GM12878 (cell line): ENCODE data around the gene ARL14EPL. TPM values are rescaled to one million over a fixed set of nuclear protein-coding genes. Genes with fewer than 3 reads are reported as not detected.

Experiments used
- ASH2L ChIP-seq: fragments of 300-600, 200-600 bp; sonication (generic); IDR thresholded peaks from 2 replicates; pipeline ENCODE4 v1.6.1; 2017; ENCODE audit warnings: low read depth, mild to moderate bottlenecking, borderline replicate concordance
- BCL11A ChIP-seq: IDR thresholded peaks from 2 replicates; pipeline ENCODE4 v1.6.1; 2011; ENCODE audit warnings: low read depth, low read length
- BCLAF1 ChIP-seq: fragments of 450-650 bp; IDR thresholded peaks from 2 replicates; pipeline ENCODE4 v1.6.1; 2017; ENCODE audit warnings: antibody characterized with exemption, mild to moderate bottlenecking, moderate library complexity
- CEBPZ ChIP-seq: fragments of 150-350 bp; IDR thresholded peaks from 2 replicates; pipeline ENCODE4 v1.6.1; 2016; ENCODE audit warnings: low read depth, low read length
- EP300 ChIP-seq, 2 experiments: fragments of 150-350 bp in 1 of 2; IDR thresholded peaks; 2 replicates each; pipeline ENCODE4 v1.6.1; 2011 to 2012; ENCODE audit warnings: low read depth in 2 of 2, low read length in 2 of 2, borderline replicate concordance in 1 of 2, improper control_type of control experiment in 1 of 2, inconsistent platforms in 1 of 2; ENCODE audit not compliant: control insufficient read depth in 1 of 2
- ESRRA ChIP-seq: IDR thresholded peaks from 2 replicates; pipeline ENCODE4 v1.6.1; 2012; ENCODE audit warnings: mild to moderate bottlenecking, low read length, improper control_type of control experiment
- FOS ChIP-seq: IDR thresholded peaks from 3 replicates; pipeline ENCODE4 v1.6.1; 2011; ENCODE audit warnings: borderline replicate concordance; ENCODE audit not compliant: insufficient read length; ENCODE audit errors: extremely low read depth
- HCFC1 ChIP-seq: fragments of 150-350 bp; IDR thresholded peaks from 2 replicates; pipeline ENCODE4 v1.6.1; 2014; ENCODE audit warnings: low read length
- IKZF1 ChIP-seq: fragments of 450-650 bp; conservative IDR thresholded peaks from 2 replicates; pipeline ENCODE4 v1.6.1; 2017; ENCODE audit warnings: antibody characterized with exemption, mild to moderate bottlenecking
- LARP7 ChIP-seq: fragments of 450-650 bp; IDR thresholded peaks from 2 replicates; pipeline ENCODE4 v1.6.1; 2017; ENCODE audit warnings: mild to moderate bottlenecking
- NFIC ChIP-seq: IDR thresholded peaks from 2 replicates; pipeline ENCODE4 v1.6.1; 2012; ENCODE audit warnings: low read depth, mild to moderate bottlenecking, inconsistent platforms, low read length, moderate library complexity
- POLR2AphosphoS2 ChIP-seq: IDR thresholded peaks from 2 replicates; pipeline ENCODE4 v1.6.1; 2011; ENCODE audit warnings: low read depth, mild to moderate bottlenecking, low read length, improper control_type of control experiment, moderate library complexity
- SKIL ChIP-seq: fragments of 450-650 bp; IDR thresholded peaks from 2 replicates; pipeline ENCODE4 v1.6.1; 2017; ENCODE audit warnings: mild to moderate bottlenecking, low read depth, inconsistent platforms; ENCODE audit not compliant: poor library complexity, severe bottlenecking
- SUZ12 ChIP-seq: fragments of 200-600 bp; sonication (generic); IDR thresholded peaks from one replicate; pipeline ENCODE4 v1.6.1; 2018; ENCODE audit warnings: antibody characterized with exemption, mild to moderate bottlenecking; ENCODE audit not compliant: unreplicated experiment
- TCF12 ChIP-seq: IDR thresholded peaks from 2 replicates; pipeline ENCODE4 v1.6.1; 2011; ENCODE audit warnings: low read depth, mild to moderate bottlenecking, low read length
- ZNF24 ChIP-seq: fragments of 450-650 bp; IDR thresholded peaks from 2 replicates; pipeline ENCODE4 v1.6.1; 2017; ENCODE audit warnings: antibody characterized with exemption, mild to moderate bottlenecking
- ZNF384 ChIP-seq: IDR thresholded peaks from 2 replicates; pipeline ENCODE4 v1.6.1; 2012; ENCODE audit warnings: low read depth, mild to moderate bottlenecking, low read length, improper control_type of control experiment, borderline replicate concordance
- polyA plus RNA-seq, 11 experiments: library from polyadenylated mRNA; depleted of rRNA in 4 of 11; unstranded in 6 of 11; stranded (reverse) in 5 of 11; fragments of >200 nt; fragmentation: Nextera tagmentation in 4 of 11; fragmentation: Illumina TruSeq in 1 of 11; extraction: Ambion mirVana in 4 of 11; extraction: Trizol in 1 of 11; gene quantifications; 1 replicate in 1 of 11; 2 replicates in 10 of 11; pipeline versions ENCODE4 v1.2.1 to v1.2.3, GENCODE V29; 2011 to 2016; ENCODE audit warnings: inconsistent platforms in 2 of 11, missing spikeins in 2 of 11, low read depth in 1 of 11
- total RNA-seq, 4 experiments: library from RNA; depleted of rRNA in 3 of 4; stranded (reverse); fragments of >200 nt in 3 of 4; fragmentation: Illumina TruSeq in 1 of 4; extraction: Trizol in 1 of 4; gene quantifications; 2 replicates each; pipeline versions ENCODE4 v1.2.1 to v1.2.3, GENCODE V29; 2013 to 2021

ARL14EPL gene
- total and polyA plus RNA-seq, 10 of the 15 experiments (the other 5 are each of a cell fraction or from before 2014, with no cell fraction given) = 0.08 TPM; not detected in 9

GRCh38 chr5:116084871-116085715 is 52.8 kb downstream of the ARL14EPL start, which contains the start of gene COMMD10 (continued):
- TF ChIP-seq SKIL (peak; percentile 44), HCFC1 (peak; percentile 46), ASH2L (no peak), LARP7 (peak; percentile 44; the same call in 1 of the 2 replicates), ZNF24 (0 out of 2 replicates have a peak, but pooled peaks have one; percentile 16), POLR2AphosphoS2 (peak; percentile 79; the same call in 1 of the 2 replicates), BCL11A (no peak), EP300 (IDR thresholded peaks at IDR 0.05; ENCODE audit: borderline replicate concordance in 1 of 2, control insufficient read depth in 1 of 2, low read depth in 2 of 2, low read length in 2 of 2) (no peak; a peak in 2 of 4 replicates), CEBPZ (no peak), IKZF1 (peak; percentile 89), ESRRA (0 out of 2 replicates have a peak, but pooled peaks have one; percentile 18), SUZ12 (no peak), FOS (no peak), BCLAF1 (no peak), ZNF384 (no peak), NFIC (peak; percentile 35; the same call in 1 of the 2 replicates), TCF12 (peak; percentile 84)
